ENCODE measurements around the gene SNX8. TPM values are rescaled to one million over a fixed set of nuclear protein-coding genes. Genes with fewer than 3 reads are reported as not detected.

Gene SNX8
- total and polyA plus RNA-seq, 2 donors (not counting 3 experiments of a cell fraction or from before 2014, with no cell fraction given): 24.5 to 50.3 TPM

DNA sequence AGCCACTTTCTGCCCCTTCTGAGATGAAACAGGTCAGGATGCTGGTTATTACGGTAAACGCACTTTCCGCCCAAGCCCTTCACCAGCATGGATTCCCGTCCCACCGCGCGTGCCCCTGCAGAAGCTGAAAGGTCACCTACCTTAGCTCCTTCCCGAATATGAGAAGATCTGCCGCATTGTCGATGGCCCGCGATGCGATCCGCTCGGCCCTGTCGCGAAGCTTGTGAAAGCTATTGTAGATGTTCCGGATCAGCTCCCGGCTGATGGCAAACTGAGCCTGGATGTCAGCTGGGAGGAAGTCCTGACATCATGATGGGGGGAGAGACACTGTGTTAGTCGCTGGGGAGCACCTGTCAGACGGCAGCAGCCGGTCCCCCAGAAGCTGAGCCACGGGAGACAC, 50.1 kb downstream of the SNX8 start:
- ChIA-PET CTCF (interaction anchor here (0.5 kb wide), 1 partner anchor 104 kb away, joined by 4 read pairs; no protein-coding TSS in a partner anchor), POLR2A (no interaction called here)
- DNase-seq (ENCODE audit: low read depth, low spot score): no peak
- no peak overlapping the region for H2AFZ ChIP-seq (ENCODE audit: low read depth, low read length)
- no peaks in the 10 kb centered on the region for H3K79me2 ChIP-seq (ENCODE audit: control insufficient read depth, insufficient read depth, low read length)
- dilution Hi-C loops (cut with MboI; ENCODE audit: extremely low pct_ligation_motif_present, low sequenced_read_pairs) (no loop called here), intact Hi-C loops (cut with micrococcal nuclease) (no loop called here)
- H3K36me3 ChIP-seq (ENCODE audit: control insufficient read depth in 2 of 2, extremely low read depth in 1 of 2, insufficient read depth in 2 of 2, low read length in 2 of 2): peaks cover 0 to 8% of the 10 kb centered on the region in 2 experiments
- BruUV-seq (replicated peaks): no TSS peak
- no peak overlapping the region for H3K4me3 ChIP-seq (replicated peaks in 1 of 3; ENCODE audit: insufficient read depth in 1 of 3, low read depth in 1 of 3, low read length in 3 of 3)
- no peak for FAIRE-seq
- H3K27ac ChIP-seq (ENCODE audit: insufficient read depth, low read depth, low read length): no peak overlapping the region
- no peaks in the 10 kb centered on the region for H3K9me1 ChIP-seq (replicated peaks; ENCODE audit: control insufficient read depth, extremely low read depth, insufficient read depth, low read length)
- H3K4me1 ChIP-seq (ENCODE audit: control insufficient read depth, extremely low read depth, insufficient read depth, low read length): peaks cover 3% of the 10 kb centered on the region
- no peak overlapping the region for H3K9ac ChIP-seq (replicated peaks; ENCODE audit: extremely low read depth, insufficient read depth, low read length)
- no peak for TF ChIP-seq POLR2AphosphoS5 (IDR thresholded peaks at IDR 0.05; ENCODE audit: insufficient read depth, low read depth, low read length)
- TF ChIP-seq FOS (IDR thresholded peaks at IDR 0.05; ENCODE audit: borderline replicate concordance, insufficient read depth, low read length): no peak
- no peak for TF ChIP-seq EZH2 (IDR thresholded peaks at IDR 0.05; ENCODE audit: borderline replicate concordance, low read depth, low read length, severe bottlenecking)
- no peak for TF ChIP-seq MYC (IDR thresholded peaks at IDR 0.05; ENCODE audit: low read depth, low read length)
- no peak for TF ChIP-seq GATA2 (IDR thresholded peaks at IDR 0.05; ENCODE audit: insufficient read depth, insufficient read length, low read depth, low read length)
- TF ChIP-seq, protein P1, sequence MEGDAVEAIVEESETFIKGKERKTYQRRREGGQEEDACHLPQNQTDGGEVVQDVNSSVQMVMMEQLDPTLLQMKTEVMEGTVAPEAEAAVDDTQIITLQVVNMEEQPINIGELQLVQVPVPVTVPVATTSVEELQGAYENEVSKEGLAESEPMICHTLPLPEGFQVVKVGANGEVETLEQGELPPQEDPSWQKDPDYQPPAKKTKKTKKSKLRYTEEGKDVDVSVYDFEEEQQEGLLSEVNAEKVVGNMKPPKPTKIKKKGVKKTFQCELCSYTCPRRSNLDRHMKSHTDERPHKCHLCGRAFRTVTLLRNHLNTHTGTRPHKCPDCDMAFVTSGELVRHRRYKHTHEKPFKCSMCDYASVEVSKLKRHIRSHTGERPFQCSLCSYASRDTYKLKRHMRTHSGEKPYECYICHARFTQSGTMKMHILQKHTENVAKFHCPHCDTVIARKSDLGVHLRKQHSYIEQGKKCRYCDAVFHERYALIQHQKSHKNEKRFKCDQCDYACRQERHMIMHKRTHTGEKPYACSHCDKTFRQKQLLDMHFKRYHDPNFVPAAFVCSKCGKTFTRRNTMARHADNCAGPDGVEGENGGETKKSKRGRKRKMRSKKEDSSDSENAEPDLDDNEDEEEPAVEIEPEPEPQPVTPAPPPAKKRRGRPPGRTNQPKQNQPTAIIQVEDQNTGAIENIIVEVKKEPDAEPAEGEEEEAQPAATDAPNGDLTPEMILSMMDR (IDR thresholded peaks at IDR 0.05; ENCODE audit: extremely low read depth in 1 of 2, insufficient read depth in 1 of 2, low read depth in 1 of 2, low read length in 2 of 2): no peak
- no peak for TF ChIP-seq POLR2A (IDR thresholded peaks at IDR 0.05; ENCODE audit: low read depth, low read length)
- TF ChIP-seq, protein P2, sequence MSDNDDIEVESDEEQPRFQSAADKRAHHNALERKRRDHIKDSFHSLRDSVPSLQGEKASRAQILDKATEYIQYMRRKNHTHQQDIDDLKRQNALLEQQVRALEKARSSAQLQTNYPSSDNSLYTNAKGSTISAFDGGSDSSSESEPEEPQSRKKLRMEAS (IDR thresholded peaks at IDR 0.05; ENCODE audit: insufficient read depth, insufficient read length): no peak
- no peaks in the 10 kb centered on the region for H3K9me3 ChIP-seq (replicated peaks; ENCODE audit: control insufficient read depth, insufficient read depth, low read length)
- no peaks in the 10 kb centered on the region for H4K20me1 ChIP-seq (replicated peaks; ENCODE audit: control insufficient read depth, extremely low read depth, insufficient read depth, low read length)
- no peak overlapping the region for H3K4me2 ChIP-seq (ENCODE audit: insufficient read depth, low read length)
- no peaks in the 10 kb centered on the region for H3K27me3 ChIP-seq (ENCODE audit: control insufficient read depth in 2 of 2, insufficient read depth in 2 of 2, low read length in 2 of 2)

Data from endothelial cell of umbilical vein (primary cell).